Measurements from ENCODE around the gene IL1RAPL1. TPM values are rescaled to one million over a fixed set of nuclear protein-coding genes. Genes with fewer than 3 reads are reported as not detected.

IL1RAPL1 gene
- polyA plus RNA-seq, 1 donor from 2014 or later = not detected

GRCh38 chrX:29229802-29230201 lies 642.6 kb downstream of the IL1RAPL1 start:
- no peak overlapping the region for H3K4me2 ChIP-seq (ENCODE audit: low read length)
- TF ChIP-seq, protein P1, sequence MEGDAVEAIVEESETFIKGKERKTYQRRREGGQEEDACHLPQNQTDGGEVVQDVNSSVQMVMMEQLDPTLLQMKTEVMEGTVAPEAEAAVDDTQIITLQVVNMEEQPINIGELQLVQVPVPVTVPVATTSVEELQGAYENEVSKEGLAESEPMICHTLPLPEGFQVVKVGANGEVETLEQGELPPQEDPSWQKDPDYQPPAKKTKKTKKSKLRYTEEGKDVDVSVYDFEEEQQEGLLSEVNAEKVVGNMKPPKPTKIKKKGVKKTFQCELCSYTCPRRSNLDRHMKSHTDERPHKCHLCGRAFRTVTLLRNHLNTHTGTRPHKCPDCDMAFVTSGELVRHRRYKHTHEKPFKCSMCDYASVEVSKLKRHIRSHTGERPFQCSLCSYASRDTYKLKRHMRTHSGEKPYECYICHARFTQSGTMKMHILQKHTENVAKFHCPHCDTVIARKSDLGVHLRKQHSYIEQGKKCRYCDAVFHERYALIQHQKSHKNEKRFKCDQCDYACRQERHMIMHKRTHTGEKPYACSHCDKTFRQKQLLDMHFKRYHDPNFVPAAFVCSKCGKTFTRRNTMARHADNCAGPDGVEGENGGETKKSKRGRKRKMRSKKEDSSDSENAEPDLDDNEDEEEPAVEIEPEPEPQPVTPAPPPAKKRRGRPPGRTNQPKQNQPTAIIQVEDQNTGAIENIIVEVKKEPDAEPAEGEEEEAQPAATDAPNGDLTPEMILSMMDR (IDR thresholded peaks at IDR 0.05; ENCODE audit: poor library complexity, severe bottlenecking) = no peak
- TF ChIP-seq EP300 (conservative IDR thresholded peaks at IDR 0.05; ENCODE audit: poor library complexity, severe bottlenecking) = peak; percentile 20
- no peak overlapping the region for H3K4me3 ChIP-seq (ENCODE audit: low read length)
- H4K20me1 ChIP-seq (ENCODE audit: insufficient read depth) = no peaks in the 10 kb centered on the region
- no peaks in the 10 kb centered on the region for H3K27me3 ChIP-seq (ENCODE audit: insufficient read depth, low read depth, low read length)
- no peaks in the 10 kb centered on the region for H3K79me2 ChIP-seq (replicated peaks; ENCODE audit: insufficient read depth, low read length)
- H2AFZ ChIP-seq (ENCODE audit: low read depth, low read length) = no peak overlapping the region
- no peaks in the 10 kb centered on the region for H3K9me2 ChIP-seq (ENCODE audit: insufficient read depth, low read length)
- H3K9ac ChIP-seq (ENCODE audit: low read length) = no peak overlapping the region
- H3F3A ChIP-seq (ENCODE audit: insufficient read depth, low read length, poor library complexity, severe bottlenecking) = no peaks in the 10 kb centered on the region
- H3K36me3 ChIP-seq (ENCODE audit: insufficient read depth, low read length) = no peaks in the 10 kb centered on the region
- no peaks in the 10 kb centered on the region for H3K9me3 ChIP-seq (ENCODE audit: low read length)
- H3K27ac ChIP-seq (ENCODE audit: low read length) = no peak overlapping the region

GRCh38 chrX:29231800-29232199 lies 644.6 kb downstream of the IL1RAPL1 start:
- H3K9ac ChIP-seq (ENCODE audit: low read length) = no peak overlapping the region
- H3K4me3 ChIP-seq (ENCODE audit: low read length) = no peak overlapping the region
- no peaks in the 10 kb centered on the region for H3K79me2 ChIP-seq (replicated peaks; ENCODE audit: insufficient read depth, low read length)
- H3K4me2 ChIP-seq (ENCODE audit: low read length) = no peak overlapping the region
- no peaks in the 10 kb centered on the region for H3K27me3 ChIP-seq (ENCODE audit: insufficient read depth, low read depth, low read length)
- no peaks in the 10 kb centered on the region for H3F3A ChIP-seq (ENCODE audit: insufficient read depth, low read length, poor library complexity, severe bottlenecking)
- no peaks in the 10 kb centered on the region for H4K20me1 ChIP-seq (ENCODE audit: insufficient read depth)
- no peaks in the 10 kb centered on the region for H3K9me2 ChIP-seq (ENCODE audit: insufficient read depth, low read length)
- no peak for TF ChIP-seq TAF1 (IDR thresholded peaks at IDR 0.05; ENCODE audit: low read depth)
- no peak for TF ChIP-seq REST (IDR thresholded peaks at IDR 0.05; ENCODE audit: borderline replicate concordance)
- TF ChIP-seq SMC3 (conservative IDR thresholded peaks at IDR 0.05; ENCODE audit: poor library complexity) = no peak
- no peak for TF ChIP-seq MXI1 (conservative IDR thresholded peaks at IDR 0.05; ENCODE audit: poor library complexity, severe bottlenecking)
- TF ChIP-seq, protein P1 (IDR thresholded peaks at IDR 0.05; ENCODE audit: poor library complexity, severe bottlenecking) = no peak
- TF ChIP-seq EZH2 (IDR thresholded peaks at IDR 0.05; ENCODE audit: borderline replicate concordance, insufficient read depth, low read length, poor library complexity, severe bottlenecking) = no peak
- TF ChIP-seq RAD21 (conservative IDR thresholded peaks at IDR 0.05) = no peak
- no peak for TF ChIP-seq POLR2AphosphoS5 (IDR thresholded peaks at IDR 0.05)
- TF ChIP-seq EP300 (conservative IDR thresholded peaks at IDR 0.05; ENCODE audit: poor library complexity, severe bottlenecking) = no peak
- no peaks in the 10 kb centered on the region for H3K36me3 ChIP-seq (ENCODE audit: insufficient read depth, low read length)
- no peaks in the 10 kb centered on the region for H3K9me3 ChIP-seq (ENCODE audit: low read length)
- H2AFZ ChIP-seq (ENCODE audit: low read depth, low read length) = no peak overlapping the region
- H3K27ac ChIP-seq (ENCODE audit: low read length) = no peak overlapping the region
